ENCODE measurements around the gene AGXT.

- TF ChIP-seq CTCF (conservative IDR thresholded peaks at IDR 0.05) (no peak), ZFX (IDR thresholded peaks at IDR 0.05) (no peak)
Observed at GRCh38 chr2:240899468-240899865, 30.8 kb downstream of the AGXT start.

All from C4-2B (cell line).